ENCODE data around the gene TMEM81. TPM values are rescaled to one million over a fixed set of nuclear protein-coding genes. Genes with fewer than 3 reads are reported as not detected.

TMEM81 gene
- total and polyA plus RNA-seq, 2 of the 8 experiments (the other 6 are each of a cell fraction or from before 2014, with no cell fraction given) = 2.1 to 5.9 TPM

- TF ChIP-seq CHD7 (IDR thresholded peaks at IDR 0.05; ENCODE audit: insufficient replicate concordance, low read length) = no peak
- no peak for TF ChIP-seq GABPA (IDR thresholded peaks at IDR 0.05; ENCODE audit: borderline replicate concordance, insufficient read depth, low read length)
- TF ChIP-seq ZNF274 (IDR thresholded peaks at IDR 0.05; ENCODE audit: borderline replicate concordance, extremely low read depth, low read length) = no peak
- no peak for TF ChIP-seq NANOG (IDR thresholded peaks at IDR 0.05; ENCODE audit: insufficient read depth, low read depth, low read length, poor library complexity, severe bottlenecking)
- TF ChIP-seq TEAD4 (IDR thresholded peaks at IDR 0.05; ENCODE audit: low read depth, low read length) = no peak
- no peak for TF ChIP-seq TCF12 (IDR thresholded peaks at IDR 0.05; ENCODE audit: low read depth, low read length)
- no peak for TF ChIP-seq CHD1 (IDR thresholded peaks at IDR 0.05; ENCODE audit: low read depth, low read length)
- no peak for TF ChIP-seq FOSL1 (IDR thresholded peaks at IDR 0.05; ENCODE audit: insufficient read depth, low read depth, low read length)
- no peak for TF ChIP-seq CBX8 (IDR thresholded peaks at IDR 0.05; ENCODE audit: borderline replicate concordance, low read depth, low read length)
Observed at GRCh38 chr1:205060746-205061145, 23.5 kb downstream of the TMEM81 start (continued).
